Ectodermal cell (in vitro differentiated cells): ENCODE data around the gene GTF2F2.

Experiments used
- H3K27ac ChIP-seq: 2 replicates; pipeline ENCODE4 v1.7.0; 2013; ENCODE audit warnings: mild to moderate bottlenecking, low read depth, low read length; ENCODE audit not compliant: insufficient read depth, poor library complexity, severe bottlenecking
- H3K27me3 ChIP-seq: 2 replicates; pipeline ENCODE4 v1.7.0; 2013; ENCODE audit warnings: mild to moderate bottlenecking, low read length; ENCODE audit not compliant: insufficient read depth, control insufficient read depth, poor library complexity, severe bottlenecking
- H3K36me3 ChIP-seq: one replicate; pipeline ENCODE4 v1.7.0; 2013; ENCODE audit warnings: low read length; ENCODE audit not compliant: control insufficient read depth, insufficient read depth
- H3K4me1 ChIP-seq: one replicate; pipeline ENCODE4 v1.7.0; 2013; ENCODE audit warnings: low read length; ENCODE audit not compliant: control insufficient read depth, insufficient read depth
- H3K4me3 ChIP-seq: 2 replicates; pipeline ENCODE4 v1.7.0; 2013; ENCODE audit warnings: low read depth, low read length, control low read depth; ENCODE audit not compliant: insufficient read depth
- H3K9me3 ChIP-seq: 2 replicates; pipeline ENCODE4 v1.7.0; 2013; ENCODE audit warnings: mild to moderate bottlenecking, low read length, moderate library complexity; ENCODE audit not compliant: control insufficient read depth
- WGBS, 2 experiments: methylation state at CpG; one replicate each; pipeline ENCODE4 v1.1.7; 2013; ENCODE audit warnings: missing lambda C conversion rate in 2 of 2; 5-methylcytosine and 5-hydroxymethylcytosine counted together

Gene GTF2F2

GRCh38 chr13:45331123-45331619 is 210.9 kb downstream of the GTF2F2 start:
- 67 to 100% methylated on average over 1 of the region's 1 CpG for WGBS, 2 experiments

GRCh38 chr13:45331692-45332035 is 211.4 kb downstream of the GTF2F2 start:
- WGBS, 2 experiments: 89 to 90% methylated on average over 3 of the region's 3 CpGs
- H3K27me3 ChIP-seq: no peaks in the 10 kb centered on the region
- no peaks in the 10 kb centered on the region for H3K9me3 ChIP-seq
- no peak overlapping the region for H3K4me3 ChIP-seq
- H3K36me3 ChIP-seq: peaks cover 15% of the 10 kb centered on the region
- H3K4me1 ChIP-seq: no peaks in the 10 kb centered on the region
- H3K27ac ChIP-seq: no peak overlapping the region

More at GRCh38 chr13:45331123-45331619, 210.9 kb downstream of the GTF2F2 start:
- Histone ChIP-seq H3K9me3 (no peaks in the 10 kb centered on the region), H3K27ac (no peak overlapping the region), H3K4me3 (no peak overlapping the region), H3K4me1 (no peaks in the 10 kb centered on the region), H3K36me3 (peaks cover 12% of the 10 kb centered on the region), H3K27me3 (no peaks in the 10 kb centered on the region)

- Histone ChIP-seq H3K36me3 (peaks cover 20% of the 10 kb centered on the region), H3K27ac (no peak overlapping the region), H3K4me1 (no peaks in the 10 kb centered on the region), H3K9me3 (no peaks in the 10 kb centered on the region), H3K4me3 (no peak overlapping the region), H3K27me3 (no peaks in the 10 kb centered on the region)
- WGBS, 2 experiments: 95 to 98% methylated on average over 2 of the region's 2 CpGs
Observed at GRCh38 chr13:45332036-45332830, 211.9 kb downstream of the GTF2F2 start.

GRCh38 chr13:45332831-45333219 is 212.5 kb downstream of the GTF2F2 start:
- Histone ChIP-seq H3K27me3 (no peaks in the 10 kb centered on the region), H3K9me3 (no peaks in the 10 kb centered on the region), H3K36me3 (peaks cover 26% of the 10 kb centered on the region), H3K27ac (no peak overlapping the region), H3K4me3 (no peak overlapping the region), H3K4me1 (no peaks in the 10 kb centered on the region)
- 79 to 89% methylated on average over 3 of the region's 3 CpGs for WGBS, 2 experiments

- H3K27ac ChIP-seq: no peak overlapping the region
- WGBS, 2 experiments: 78 to 81% methylated on average over 3 of the region's 3 CpGs
- H3K4me3 ChIP-seq: no peak overlapping the region
- H3K4me1 ChIP-seq: no peaks in the 10 kb centered on the region
- peaks cover 32% of the 10 kb centered on the region for H3K36me3 ChIP-seq
- no peaks in the 10 kb centered on the region for H3K27me3 ChIP-seq
- no peaks in the 10 kb centered on the region for H3K9me3 ChIP-seq
Observed at GRCh38 chr13:45333251-45333976, 213.1 kb downstream of the GTF2F2 start.
